Parathyroid adenoma (tissue), 2 donors: ENCODE measurements around the gene ZFTA.
A peak's percentile ranks its signal among the peaks of the same experiment; 100 is the strongest.

Experiments used
- H2AFZ ChIP-seq: fragments of 300-600 bp; sonication (generic); one replicate; pipeline ENCODE4 v1.7.0; 2017; ENCODE audit warnings: antibody characterized with exemption, mild to moderate bottlenecking
- H3K27ac ChIP-seq: fragments of 300-600 bp; sonication (generic); one replicate; pipeline ENCODE4 v1.7.0; 2017
- H3K27me3 ChIP-seq: fragments of 300-600 bp; sonication (generic); one replicate; pipeline ENCODE4 v1.7.0; 2017; ENCODE audit warnings: low read length; ENCODE audit not compliant: control insufficient read depth, insufficient read depth
- H3K36me3 ChIP-seq: fragments of 300-600 bp; sonication (generic); one replicate; pipeline ENCODE4 v1.7.0; 2017; ENCODE audit warnings: low read length; ENCODE audit not compliant: control insufficient read depth, insufficient read depth
- H3K4me1 ChIP-seq: fragments of 300-600 bp; sonication (generic); one replicate; pipeline ENCODE4 v1.7.0; 2017; ENCODE audit warnings: control low read depth
- H3K4me2 ChIP-seq: fragments of 300-600 bp; sonication (generic); one replicate; pipeline ENCODE4 v1.7.0; 2017; ENCODE audit warnings: low read length
- H3K4me3 ChIP-seq: fragments of 300-600 bp; sonication (generic); one replicate; pipeline ENCODE4 v1.7.0; 2017; ENCODE audit warnings: low read depth, low read length
- H3K79me2 ChIP-seq: fragments of 300-600 bp; sonication (generic); one replicate; pipeline ENCODE4 v1.7.0; 2017; ENCODE audit warnings: control low read depth
- H3K9ac ChIP-seq: fragments of 300-600 bp; sonication (generic); one replicate; pipeline ENCODE4 v1.7.0; 2017; ENCODE audit warnings: mild to moderate bottlenecking
- H3K9me3 ChIP-seq: fragments of 300-600 bp; sonication (generic); one replicate; pipeline ENCODE4 v1.7.0; 2017; ENCODE audit warnings: low read length; ENCODE audit not compliant: control insufficient read depth
- CTCF ChIP-seq: fragments of 300-600 bp; sonication (generic); IDR thresholded peaks from one replicate; pipeline ENCODE4 v1.7.0; 2017; ENCODE audit warnings: antibody characterized with exemption, mild to moderate bottlenecking
- donor health status: primary hyperparathyroidism.

ZFTA gene

GRCh38 chr11:63765688-63766241 lies 2.8 kb downstream of the ZFTA start:
- H3K4me1 ChIP-seq: no peaks in the 10 kb centered on the region
- no peak overlapping the region for H3K4me2 ChIP-seq
- H3K9ac ChIP-seq: no peak overlapping the region
- no peaks in the 10 kb centered on the region for H3K27me3 ChIP-seq
- no peak for TF ChIP-seq CTCF
- H3K79me2 ChIP-seq: no peaks in the 10 kb centered on the region
- no peak overlapping the region for H3K27ac ChIP-seq
- no peaks in the 10 kb centered on the region for H3K9me3 ChIP-seq
- no peaks in the 10 kb centered on the region for H3K36me3 ChIP-seq
- no peak overlapping the region for H3K4me3 ChIP-seq
- H2AFZ ChIP-seq: no peak overlapping the region

DNA sequence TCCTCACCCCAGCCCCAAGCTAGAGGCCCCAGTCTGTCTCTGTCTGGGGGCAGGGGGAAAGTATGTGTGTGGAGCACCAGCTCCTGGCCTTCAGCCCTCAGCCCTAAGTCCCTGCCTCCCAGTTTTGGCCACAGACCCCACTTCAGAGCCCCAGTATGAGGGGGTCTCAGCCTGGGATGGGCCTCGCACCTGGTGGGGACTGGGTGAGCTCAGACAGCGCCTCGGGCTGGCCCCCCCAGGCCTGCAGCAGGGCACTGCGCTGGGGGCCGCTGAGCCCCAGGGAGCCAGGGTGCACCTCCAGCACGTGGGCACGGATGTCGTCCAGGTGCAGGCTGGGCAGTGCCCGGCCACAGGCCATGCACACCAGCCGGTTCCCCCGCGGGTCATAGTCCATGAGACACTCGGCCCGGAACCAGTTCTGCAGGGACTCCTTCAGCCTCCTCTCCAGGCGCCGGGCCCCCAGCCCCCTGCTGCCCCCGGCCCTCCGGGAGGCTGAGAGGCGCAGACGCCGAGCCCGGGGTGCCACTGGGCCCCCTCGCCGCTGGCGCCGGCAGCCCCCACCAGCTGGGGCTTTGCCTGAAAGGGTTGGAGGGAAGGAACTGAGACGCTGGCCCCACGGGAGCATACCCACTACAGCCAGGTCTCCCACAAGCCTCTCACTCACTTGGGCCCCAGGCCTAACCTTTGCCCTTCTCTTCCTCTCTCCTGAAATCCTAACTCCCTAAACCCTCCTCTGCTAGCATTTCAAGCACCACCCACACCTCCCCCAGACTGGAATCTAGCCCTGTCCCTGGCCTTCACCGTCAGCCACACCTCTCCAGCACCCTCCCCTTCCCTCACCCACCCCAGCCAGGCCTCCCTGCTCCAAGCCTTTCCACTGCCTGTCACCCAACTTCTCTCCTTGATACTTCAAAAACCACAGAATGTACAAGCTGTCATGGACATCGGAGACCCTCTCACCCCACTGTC lies 3.6 kb downstream of the ZFTA start:
- no peak overlapping the region for H2AFZ ChIP-seq
- no peak for TF ChIP-seq CTCF
- no peaks in the 10 kb centered on the region for H3K9me3 ChIP-seq
- H3K27me3 ChIP-seq: no peaks in the 10 kb centered on the region
- H3K4me3 ChIP-seq: no peak overlapping the region
- H3K4me2 ChIP-seq: no peak overlapping the region
- H3K36me3 ChIP-seq: no peaks in the 10 kb centered on the region
- no peaks in the 10 kb centered on the region for H3K4me1 ChIP-seq
- H3K27ac ChIP-seq: no peak overlapping the region
- no peaks in the 10 kb centered on the region for H3K79me2 ChIP-seq
- H3K9ac ChIP-seq: no peak overlapping the region

DNA sequence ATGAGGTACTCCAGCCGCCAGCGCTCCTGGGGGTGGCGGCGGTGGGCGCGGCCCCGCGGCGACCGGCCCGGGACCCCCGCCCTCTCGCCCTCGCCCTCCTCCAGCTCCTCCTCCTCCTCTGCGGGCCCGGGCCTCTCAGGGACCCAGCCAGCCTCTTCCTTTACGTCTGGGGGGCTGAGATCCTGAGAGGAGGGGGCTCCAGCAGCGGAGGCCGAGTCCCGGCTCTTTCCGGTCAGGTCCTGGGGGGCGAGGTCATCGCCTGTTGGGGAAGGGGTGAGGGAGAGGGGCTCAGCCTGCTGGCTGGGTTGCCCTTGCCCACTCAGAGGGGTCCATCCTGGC lies 4.3 kb downstream of the ZFTA start:
- no peak overlapping the region for H2AFZ ChIP-seq
- H3K27me3 ChIP-seq: no peaks in the 10 kb centered on the region
- no peak overlapping the region for H3K4me2 ChIP-seq
- TF ChIP-seq CTCF: no peak
- H3K4me3 ChIP-seq: no peak overlapping the region
- no peak overlapping the region for H3K9ac ChIP-seq
- H3K4me1 ChIP-seq: no peaks in the 10 kb centered on the region
- no peaks in the 10 kb centered on the region for H3K36me3 ChIP-seq
- H3K27ac ChIP-seq: no peak overlapping the region
- no peaks in the 10 kb centered on the region for H3K9me3 ChIP-seq
- no peaks in the 10 kb centered on the region for H3K79me2 ChIP-seq

DNA sequence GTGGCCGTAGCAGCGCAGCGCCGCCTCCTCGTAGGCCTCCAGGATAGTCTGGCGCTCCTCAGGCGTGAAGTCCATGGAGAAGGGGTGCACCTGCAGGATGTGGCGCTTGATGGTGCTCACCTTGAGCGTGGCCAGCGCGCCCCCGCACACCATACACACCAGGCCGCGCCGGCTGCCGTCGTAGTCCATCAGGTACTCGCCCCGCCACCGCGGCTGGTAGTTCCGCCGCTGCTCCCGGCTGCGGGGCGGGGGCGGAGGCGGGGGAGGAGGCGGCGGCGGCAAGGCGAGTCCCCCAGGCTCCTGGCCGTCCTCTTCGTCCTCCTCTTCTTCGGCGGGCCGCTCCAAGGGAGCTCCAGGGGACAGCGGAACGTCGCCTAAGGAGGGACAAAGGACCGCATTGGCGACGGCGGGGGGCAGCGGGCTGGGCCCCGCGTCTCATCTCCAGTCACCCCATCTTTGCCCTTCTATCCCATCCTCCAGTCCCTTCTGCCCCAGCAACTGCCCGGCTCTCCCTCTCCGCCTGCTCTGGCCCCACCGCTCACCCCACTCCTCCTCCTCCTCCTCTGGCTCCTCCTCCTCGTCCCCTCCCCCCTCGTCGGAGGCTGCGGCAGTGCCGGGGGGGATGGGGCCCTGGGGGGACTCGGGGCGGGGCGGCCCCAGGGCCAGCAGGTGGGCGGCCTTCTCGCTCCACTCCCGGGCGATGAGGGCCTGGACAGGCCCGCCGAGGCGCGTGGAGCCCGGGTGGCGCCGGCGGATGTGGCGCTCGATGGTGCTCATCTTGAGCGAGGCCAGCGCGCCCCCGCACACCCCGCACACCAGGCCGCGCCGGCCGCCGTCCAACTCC lies 4.9 kb downstream of the ZFTA start:
- Histone ChIP-seq H2AFZ (peak overlapping the region; percentile 83), H3K36me3 (no peaks in the 10 kb centered on the region), H3K9me3 (no peaks in the 10 kb centered on the region), H3K4me1 (no peaks in the 10 kb centered on the region), H3K4me3 (no peak overlapping the region), H3K9ac (no peak overlapping the region), H3K27ac (no peak overlapping the region), H3K79me2 (no peaks in the 10 kb centered on the region), H3K27me3 (no peaks in the 10 kb centered on the region), H3K4me2 (peak overlapping the region; percentile 51)
- no peak for TF ChIP-seq CTCF
